ENCODE measurements around the gene SCML2. TPM values are rescaled to one million over a fixed set of nuclear protein-coding genes. Genes with fewer than 3 reads are reported as not detected.

Gene SCML2
- total RNA-seq, 1 donor from 2014 or later, result 3.0 TPM

DNA sequence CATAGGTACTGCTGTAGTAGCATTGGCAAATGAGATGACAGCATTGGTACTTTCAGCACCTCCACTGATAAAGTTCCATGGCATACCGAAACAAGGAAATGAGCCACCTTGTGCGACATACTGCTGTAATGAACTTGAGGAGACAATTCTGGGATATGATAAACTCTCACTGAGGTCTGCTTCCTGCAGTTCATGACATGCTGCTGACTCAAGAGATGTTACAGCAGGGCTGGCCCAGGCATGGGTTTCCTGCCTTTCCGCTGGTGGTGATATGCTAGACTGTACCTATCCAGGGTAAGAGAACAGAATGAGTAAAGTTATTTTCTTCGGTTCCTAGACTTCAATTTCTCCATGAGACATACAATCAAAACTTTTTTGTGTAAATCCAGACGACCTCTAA lies 150.9 kb downstream of the SCML2 start:
- DNase-seq (ENCODE audit: low spot score), result no peak
- Mint-ChIP-seq H3K9me3 (ENCODE audit: low read depth) (peaks cover 6% of the 10 kb centered on the region), H3K4me1 (ENCODE audit: low read depth) (no peaks in the 10 kb centered on the region)

GRCh38 chrX:18194688-18195087 lies 159.8 kb downstream of the SCML2 start:
- Mint-ChIP-seq H3K27ac (ENCODE audit: unreplicated experiment) (no peak overlapping the region), H3K27me3 (ENCODE audit: low read depth) (peaks cover 1% of the 10 kb centered on the region), H3K36me3 (ENCODE audit: low read depth) (no peaks in the 10 kb centered on the region), H3K4me1 (ENCODE audit: low read depth) (no peaks in the 10 kb centered on the region), H3K4me3 (ENCODE audit: unreplicated experiment) (no peak overlapping the region), H3K9me3 (ENCODE audit: low read depth) (peaks cover 10% of the 10 kb centered on the region)
- TF ChIP-seq CTCF (IDR thresholded peaks at IDR 0.05), result no peak
- DNase-seq (ENCODE audit: low spot score), result no peak

More for the DNA sequence above, 150.9 kb downstream of the SCML2 start:
- H3K4me3 Mint-ChIP-seq (ENCODE audit: unreplicated experiment), result no peak overlapping the region
- no peaks in the 10 kb centered on the region for H3K36me3 Mint-ChIP-seq (ENCODE audit: low read depth)
- TF ChIP-seq CTCF (IDR thresholded peaks at IDR 0.05), result no peak
- peaks cover 5% of the 10 kb centered on the region for H3K27me3 Mint-ChIP-seq (ENCODE audit: low read depth)
- H3K27ac Mint-ChIP-seq (ENCODE audit: unreplicated experiment), result no peak overlapping the region

Other genes starting within 250 kb of the SCML2 start
- gene BEND2, start 133.8 kb downstream of the SCML2 start, total RNA-seq, result not detected in 3 replicates
- 20.7 to 22.1 TPM (median 21.6 TPM) in 3 replicates for gene CDKL5, start 70.9 kb upstream of the SCML2 start, total RNA-seq